GM21528 (cell line): ENCODE results near the gene MYO3B.

Source experiments
- ATAC-seq: cut with Tn5 transposase; IDR thresholded peaks from one replicate; pipeline ENCODE4 v1.9.1; 2021; ENCODE audit warnings: mild to moderate bottlenecking, moderate library complexity; ENCODE audit not compliant: unreplicated experiment, low FRiP score

Gene MYO3B

DNA sequence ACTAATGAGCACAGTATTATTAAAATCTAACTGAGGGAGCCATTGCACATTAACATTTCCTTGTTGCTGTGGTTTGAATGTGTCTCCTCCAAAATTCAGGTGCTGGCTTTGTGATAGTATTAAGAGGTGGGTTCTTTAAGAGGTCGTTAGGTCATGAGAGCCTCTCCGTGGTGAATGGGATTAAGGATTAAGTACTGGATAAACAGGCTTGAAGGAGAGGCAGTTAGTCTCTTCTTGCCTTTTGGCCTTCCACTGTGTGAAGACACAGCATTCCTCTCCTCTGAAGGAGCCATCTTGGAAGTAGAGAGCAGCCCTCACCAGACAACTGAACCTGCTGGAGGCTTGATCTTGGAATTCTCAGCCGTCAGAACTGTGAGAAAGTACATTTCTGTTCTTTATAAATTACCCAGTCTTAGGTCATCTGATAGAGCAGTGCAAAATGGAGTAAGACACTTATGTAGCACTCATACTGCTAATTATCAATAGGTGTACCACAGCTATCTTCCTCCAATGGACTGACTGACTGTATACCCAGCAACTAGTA is 182.7 kb downstream of the MYO3B start:
- no peak for ATAC-seq

DNA sequence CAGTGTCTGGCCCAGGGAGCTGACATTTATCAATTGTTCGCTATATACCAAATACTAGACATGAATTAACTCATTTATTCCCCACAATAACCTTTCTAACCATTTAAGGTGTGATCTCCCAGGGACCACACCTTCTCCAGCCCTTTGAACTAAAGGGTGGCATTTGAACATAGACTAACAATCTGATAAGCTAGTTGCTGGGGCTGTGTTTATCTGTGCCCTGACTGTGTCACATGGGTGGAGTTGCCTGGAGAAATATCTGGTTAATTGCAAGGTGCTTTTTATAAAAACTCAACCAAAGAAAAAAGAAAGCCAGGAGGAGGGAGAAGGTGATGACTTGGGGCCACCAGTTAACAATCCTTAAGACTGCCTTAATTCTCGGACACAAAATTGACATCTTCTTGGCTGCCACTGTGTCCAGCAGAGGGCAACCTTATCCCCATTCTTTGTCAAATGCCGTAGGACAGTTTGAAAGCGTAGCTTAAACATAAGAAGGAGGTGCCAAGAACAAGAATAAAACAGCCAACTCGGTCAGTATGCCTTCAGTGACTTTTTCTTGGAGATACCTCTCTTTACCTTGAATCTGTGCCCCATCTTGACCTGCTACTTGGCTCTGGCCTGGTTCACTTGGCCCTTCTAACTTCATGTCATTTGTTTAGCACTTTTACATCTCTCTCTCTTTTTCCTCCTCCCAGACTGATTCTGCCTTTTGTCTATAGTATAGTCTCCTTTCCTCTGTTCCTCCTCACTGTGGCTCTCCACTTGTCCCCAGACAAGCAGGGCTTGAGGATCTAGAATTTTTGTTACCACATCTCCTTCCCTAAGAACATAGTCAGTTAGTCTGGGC is 183.4 kb downstream of the MYO3B start:
- no peak for ATAC-seq

DNA sequence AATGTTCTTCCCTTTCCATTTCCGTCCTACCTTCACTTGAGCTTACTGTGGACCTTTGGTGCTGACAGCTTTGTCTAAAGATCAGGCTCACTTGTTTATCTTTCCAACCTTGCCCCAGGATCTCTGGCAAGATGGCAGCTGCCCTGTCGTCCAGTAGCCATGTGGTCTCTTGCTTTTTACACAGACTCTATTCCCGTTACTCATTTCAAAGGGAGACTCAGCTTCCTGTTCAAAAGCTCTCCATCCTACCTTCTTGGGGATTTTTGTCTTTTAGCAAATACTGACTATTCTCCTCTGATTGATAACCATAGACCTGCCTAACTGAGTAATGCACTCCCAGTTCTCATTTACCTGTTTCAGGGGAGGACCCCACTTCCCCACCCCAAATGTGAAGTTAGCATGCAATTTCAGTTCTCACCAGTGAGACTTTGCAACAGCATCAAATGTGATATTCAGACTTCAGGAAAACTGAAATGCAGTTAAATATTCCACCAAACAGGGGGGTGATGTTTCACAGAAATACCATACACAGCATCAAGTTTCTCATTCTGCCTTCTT is 184.4 kb downstream of the MYO3B start:
- ATAC-seq: no peak

DNA sequence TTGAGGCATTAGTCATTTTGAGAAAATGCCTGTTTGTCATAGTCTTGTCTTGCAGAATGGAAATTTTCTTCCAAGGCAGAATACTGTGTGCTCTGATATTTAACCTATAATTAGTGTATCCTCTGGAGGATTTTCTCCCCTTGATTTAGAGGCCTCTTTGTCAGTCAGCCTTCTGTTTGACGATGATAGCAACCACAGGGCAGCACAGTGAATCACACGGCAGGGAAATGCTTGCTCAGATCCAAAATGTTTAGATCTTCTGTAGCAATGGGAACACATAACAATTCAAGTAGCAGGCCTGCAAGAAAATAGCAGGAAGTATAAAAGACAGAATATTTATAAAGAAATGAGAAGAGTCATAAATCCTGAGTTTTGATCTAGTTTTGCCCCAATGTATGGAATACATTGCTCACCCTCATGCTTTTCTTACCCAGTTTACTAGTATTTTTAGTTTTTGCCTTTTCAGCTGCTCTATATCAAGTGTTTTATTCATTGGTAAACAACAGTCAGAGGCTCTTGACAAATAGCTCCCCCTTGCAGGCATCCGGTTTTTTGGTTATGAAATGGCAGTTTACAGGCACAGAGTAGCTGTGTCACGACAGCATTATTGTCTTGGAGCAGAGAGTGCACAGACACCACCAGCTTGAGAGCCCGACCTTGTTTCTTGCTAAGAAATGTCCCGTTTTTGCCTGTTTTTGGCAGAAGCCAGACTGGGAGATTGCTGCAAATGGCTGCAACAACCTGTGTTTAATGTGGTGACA is 185.1 kb downstream of the MYO3B start:
- no peak for ATAC-seq

DNA sequence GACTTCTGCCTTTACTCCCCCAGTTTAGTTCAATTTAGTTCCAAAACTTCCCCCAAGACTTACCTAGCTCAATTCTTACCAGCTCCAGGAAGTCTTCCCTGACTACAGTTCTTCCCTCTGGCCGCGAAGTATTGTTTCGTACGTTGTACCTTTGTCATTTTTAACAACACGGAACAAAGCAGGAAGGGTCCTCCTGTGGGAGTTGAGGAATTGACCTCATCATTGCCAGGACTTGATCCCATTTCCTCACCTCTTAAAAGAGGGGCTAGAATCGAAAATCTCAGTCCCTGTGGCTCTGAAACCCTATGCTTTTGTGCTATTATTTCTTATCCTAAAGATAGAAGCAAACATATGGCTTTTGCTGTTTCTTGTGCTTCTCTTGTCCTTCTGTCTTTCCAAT is 187.1 kb downstream of the MYO3B start:
- ATAC-seq: no peak

DNA sequence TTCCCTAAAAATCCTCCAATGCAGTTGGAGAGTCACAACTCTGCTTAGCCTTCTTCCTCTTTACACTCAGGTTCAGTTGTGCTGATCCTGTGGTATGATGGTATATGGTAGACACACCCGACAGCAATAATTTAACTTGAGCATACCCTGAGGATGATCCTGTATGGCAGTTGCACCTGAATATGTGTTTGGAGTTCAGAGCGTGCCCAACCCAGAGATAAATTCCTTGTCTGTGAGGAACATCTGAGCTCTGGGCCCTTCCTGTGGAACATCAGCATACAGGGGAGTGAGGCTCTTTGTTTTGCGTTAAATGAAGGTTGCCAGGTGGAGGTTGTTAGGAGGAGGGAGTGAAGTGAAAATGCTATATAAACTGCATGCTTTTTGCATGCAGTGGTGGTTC is 187.7 kb downstream of the MYO3B start:
- no peak for ATAC-seq

DNA sequence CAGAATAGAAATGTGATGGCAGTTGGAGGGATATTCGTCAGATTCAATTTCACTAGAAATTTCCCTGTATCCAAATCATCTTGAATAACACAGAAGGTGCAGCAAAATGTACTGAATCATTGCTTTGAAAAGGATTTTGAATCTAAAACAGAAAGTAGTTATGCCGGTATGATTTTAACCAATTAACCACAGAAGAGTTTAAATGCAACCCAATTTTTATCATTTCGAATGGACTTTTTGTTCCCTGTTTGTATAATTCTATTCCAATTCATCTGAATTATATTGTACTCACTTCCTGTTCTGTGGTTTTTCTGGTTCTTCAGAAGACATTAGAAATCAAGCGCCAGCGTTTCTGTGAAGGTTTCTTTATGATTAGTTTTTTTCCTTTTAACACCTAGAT is 190.4 kb downstream of the MYO3B start:
- no peak for ATAC-seq

DNA sequence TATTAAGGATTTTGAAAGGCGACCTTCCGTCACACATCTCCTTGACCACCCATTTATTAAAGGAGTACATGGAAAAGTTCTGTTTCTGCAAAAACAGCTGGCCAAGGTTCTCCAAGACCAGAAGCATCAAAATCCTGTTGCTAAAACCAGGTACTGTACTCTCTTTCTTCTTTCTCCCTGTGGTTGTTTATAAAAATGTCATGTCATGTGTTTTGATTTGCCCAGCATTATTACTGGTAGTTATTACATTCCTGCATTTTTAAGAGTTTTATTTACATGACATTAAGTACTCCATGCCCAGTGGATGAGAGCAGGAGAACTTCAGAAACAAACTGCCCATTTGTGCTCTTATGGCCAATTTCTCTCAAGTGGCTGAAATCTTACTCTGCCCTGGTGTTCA is 191.3 kb downstream of the MYO3B start:
- ATAC-seq: no peak

DNA sequence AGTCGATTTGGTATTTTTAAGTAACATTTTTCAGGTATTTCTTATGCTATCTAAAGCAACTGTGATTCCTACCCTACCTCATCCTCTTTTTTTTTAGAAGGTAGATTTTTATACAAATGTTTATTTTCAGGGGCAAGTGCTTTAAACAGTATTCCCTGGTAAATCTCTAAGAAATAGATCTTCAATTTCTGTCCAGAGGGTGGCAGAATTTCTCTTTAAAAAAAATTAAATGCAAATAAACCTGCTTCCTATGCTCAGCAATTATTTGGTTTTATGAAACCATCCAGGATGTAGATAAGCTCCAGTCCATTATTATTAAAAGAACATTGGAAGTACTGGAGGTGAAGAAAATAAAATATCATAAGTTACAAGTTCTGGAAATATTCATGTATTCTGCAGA is 191.9 kb downstream of the MYO3B start:
- no peak for ATAC-seq

DNA sequence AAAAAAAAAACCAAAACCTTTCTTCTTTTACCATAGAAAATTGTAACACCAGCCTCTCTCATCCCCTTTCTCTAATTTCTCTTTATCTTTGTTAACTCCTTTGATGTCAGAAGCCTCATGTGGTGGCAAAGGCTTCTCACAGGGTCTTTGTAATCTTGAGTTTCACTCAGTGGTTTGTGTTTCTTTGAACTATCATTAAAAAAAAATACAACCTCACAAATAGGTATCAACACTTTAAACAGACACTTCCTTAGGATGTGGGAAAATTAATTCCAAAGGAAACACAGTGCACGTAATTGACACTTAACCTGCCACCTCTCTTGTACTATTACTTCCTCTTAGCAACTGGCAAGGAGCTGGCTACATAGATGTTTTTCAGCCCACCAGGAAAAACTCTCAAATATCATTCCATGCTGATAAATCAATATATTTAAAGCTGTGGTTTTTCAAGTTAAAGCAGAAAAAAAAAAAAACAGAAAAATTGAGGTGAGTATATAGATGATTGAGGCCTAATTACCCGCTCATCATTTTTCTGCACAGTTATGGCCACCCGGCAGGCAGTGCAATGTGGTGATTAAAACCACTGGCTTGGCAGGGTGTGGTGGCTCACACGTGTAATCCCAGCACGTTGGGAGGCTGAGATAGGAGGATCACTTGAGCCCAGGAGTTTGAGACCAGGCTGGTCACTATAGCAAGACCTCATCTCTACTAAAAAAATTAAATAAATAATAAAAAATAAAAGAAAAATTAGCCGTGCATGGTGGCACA is 193.5 kb downstream of the MYO3B start:
- no peak for ATAC-seq

DNA sequence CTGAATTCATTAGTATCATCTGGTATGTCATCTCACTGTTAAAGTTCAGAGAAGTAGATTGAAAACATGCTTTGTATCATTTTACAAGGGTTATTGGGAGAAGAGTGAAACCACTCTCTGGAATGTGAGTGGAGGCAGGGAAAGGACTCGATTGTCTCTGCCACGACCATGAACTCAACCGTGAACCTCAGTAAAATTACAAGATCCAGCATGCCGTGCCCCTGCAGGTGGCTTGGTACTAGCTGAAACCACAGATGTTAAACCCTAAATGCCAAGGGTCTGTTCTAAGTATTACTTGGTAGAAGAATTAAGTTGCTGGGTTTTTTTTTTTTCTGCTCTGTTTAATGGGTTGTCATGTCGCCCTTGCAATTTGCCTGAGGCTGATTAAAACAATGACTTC is 197.2 kb downstream of the MYO3B start:
- no peak for ATAC-seq

DNA sequence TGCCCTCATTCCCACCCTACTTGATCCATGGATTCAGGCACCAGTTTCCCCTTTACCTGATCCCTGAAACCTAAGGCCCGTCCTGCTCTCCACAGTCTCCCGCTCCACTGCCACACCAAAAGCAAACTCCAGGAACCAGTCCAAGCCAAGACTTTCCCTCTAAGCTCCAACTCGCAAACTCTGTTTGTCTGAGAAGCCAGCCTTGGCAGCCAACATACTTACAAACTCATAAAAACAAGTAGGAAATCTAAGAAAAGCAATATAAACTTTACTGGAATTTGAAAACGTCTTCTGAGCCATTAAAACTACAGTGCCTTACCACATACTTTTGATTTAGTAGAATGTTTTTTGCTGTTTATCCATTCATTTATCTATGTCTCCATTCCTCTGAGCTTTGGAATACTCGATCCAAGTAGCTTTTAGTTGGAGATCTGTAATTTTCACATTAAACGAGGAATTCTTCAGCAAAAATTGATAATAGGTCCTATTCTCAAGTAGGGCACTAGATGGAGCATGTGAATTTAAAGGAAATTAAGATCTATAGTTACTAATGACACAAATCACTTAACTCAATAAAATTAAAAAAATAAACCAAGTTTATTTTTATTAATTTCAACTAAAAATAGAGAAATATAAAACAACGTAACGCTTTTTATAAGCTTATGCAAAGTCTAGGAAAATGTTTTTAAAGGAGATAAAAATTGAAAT is 199.7 kb downstream of the MYO3B start:
- no peak for ATAC-seq

DNA sequence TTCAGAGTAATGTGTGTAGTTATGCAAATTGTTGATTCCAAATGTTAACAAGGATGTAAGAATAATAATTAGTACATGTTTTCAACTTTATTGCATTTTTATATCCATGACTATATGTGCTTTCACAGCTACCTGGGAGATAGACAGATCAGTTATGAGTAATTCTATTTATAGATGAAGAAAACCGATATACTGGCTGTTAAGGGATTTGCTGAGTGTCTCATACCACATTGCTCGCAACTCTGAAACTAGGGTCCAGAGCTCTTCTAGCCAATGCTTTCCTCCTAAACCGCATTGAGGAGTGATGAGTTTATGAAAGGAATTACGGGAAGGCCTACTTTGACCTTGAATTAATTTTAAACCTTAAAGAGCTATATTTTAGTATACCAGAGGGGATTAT is 202.3 kb downstream of the MYO3B start:
- ATAC-seq: no peak

DNA sequence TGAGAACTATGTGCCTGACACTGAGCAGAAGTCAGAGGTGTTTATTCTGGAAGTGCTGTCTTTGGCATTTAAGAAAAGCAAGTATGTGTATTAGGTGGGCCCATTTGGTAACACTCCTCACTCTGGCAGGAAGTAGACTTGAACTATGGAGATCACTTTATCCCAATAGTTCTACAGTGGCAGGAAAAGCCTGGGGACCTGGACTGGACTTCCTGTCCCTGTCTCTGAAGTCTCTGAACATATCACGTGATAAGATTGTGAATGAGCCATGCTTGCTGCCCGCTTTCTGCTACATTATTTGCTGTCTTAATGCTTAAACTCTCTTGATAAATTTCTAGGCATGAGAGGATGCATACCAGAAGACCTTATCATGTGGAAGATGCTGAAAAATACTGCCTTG is 203.7 kb downstream of the MYO3B start:
- no peak for ATAC-seq

DNA sequence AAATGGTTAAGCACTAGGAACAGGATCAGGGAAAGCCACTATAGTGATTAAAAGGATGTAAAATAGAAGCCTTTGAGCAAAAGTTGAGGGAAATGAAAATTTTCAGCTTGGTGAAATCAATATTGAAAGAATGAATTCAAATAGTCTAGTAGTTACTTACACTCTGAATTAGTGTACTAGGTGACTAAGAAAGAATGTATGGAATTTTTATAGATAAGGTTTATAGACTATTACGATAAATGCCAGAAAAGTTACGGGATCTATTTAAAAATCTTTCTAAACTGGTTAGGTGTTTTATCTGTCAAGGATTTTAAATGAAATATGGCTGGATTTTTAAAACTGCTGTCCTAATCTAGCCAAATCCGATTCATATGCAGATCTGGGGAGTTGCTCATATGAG is 208.6 kb downstream of the MYO3B start:
- ATAC-seq: no peak

DNA sequence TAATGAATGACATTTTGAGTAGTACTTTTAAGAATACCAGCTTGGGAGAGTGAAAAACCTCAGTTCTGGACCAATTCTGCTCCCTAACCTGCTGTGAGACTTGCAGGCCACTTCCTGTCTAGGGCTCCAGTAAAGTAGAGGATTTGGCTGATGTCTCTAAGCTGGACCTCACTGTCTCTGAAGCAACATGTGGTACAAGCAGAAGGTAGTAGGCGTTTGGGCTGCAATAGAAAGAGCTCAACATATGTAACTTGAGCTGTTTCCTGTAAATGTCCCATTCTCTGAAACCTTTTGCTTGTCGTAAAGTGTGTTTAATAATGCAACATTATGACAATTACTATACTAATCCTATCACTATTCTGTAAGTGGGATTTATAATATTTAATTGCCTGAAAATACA is 213.1 kb downstream of the MYO3B start:
- no peak for ATAC-seq

DNA sequence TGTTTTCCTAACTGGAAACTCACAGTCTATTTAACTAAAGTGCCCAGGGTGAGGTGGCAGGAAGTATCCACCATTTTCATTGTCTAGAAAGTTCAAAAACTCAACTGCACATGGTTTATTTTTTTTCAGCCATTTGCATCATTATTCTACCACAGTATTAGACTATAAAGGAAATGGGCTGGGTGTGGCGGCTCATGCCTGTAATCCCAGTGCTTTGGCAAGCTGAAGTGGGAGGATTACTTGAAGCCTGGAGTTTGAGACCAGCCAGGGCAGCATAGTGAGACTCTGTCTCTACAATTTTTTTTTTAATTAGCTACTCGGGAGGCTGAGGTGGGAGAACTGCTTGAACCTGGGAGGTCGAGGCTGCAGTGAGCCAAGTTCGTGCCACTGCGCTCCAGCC is 213.8 kb downstream of the MYO3B start:
- no peak for ATAC-seq

DNA sequence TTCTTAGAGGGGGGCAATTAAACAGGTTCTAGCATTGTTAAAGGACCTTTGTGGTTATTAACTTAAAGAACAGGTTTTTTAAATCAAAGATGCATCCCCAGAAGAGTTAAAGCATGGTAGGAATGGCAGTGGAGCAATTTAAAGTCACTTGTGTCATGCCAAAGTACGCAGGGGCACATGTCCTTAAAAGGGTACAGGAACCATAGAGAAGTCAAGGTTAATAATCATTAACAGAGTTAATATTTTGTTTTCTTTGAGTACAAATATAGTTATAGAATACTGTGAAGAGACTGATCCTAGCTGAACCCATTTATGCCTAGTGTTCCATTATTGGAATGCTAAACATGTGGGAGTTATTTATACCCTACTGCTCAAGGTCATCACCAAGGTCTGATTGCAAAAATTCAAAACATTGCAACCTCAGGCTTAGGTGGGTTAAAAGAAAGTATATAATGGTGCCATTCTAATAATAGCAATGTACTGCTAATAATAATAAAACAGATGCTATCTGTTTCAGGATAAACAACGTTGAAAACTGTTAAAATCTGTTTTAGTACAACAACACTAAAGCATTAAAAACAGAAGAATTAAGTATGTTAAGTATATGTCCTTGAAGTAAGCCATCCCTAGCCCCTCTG is 216.0 kb downstream of the MYO3B start:
- no peak for ATAC-seq

DNA sequence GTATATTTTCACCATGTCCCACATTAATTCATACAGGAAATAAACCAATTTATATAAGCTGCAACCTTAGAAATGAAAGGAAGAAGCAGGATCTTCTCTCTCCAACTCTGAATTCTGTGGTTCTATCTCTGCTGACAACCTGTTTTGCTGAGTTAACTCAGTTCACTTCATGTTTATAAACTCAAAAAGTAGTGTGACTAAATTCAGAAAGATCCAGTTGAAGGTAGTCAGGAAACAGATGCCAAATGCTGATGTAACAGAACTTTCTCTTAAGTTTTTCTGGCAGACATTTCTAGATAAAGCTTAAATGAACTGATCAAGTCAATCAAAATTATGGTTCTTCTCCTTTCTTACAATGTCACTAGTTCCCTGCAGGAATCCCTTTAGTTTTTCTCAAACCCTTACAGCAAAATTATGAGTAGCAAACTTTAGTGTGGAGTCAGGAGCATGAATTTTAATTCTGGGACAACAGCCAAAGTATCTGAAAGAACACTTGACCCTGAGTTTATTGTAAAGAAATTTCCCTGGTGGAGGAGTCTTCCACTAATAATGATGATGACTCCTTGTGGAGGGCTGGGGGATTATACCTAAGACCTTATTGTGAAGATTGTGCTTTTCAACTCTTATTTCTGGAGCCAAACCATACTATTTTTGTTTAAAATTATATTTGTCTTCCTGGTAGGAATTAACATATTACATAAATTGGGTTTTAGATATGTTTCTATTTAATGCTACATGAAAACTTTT is 216.9 kb downstream of the MYO3B start:
- no peak for ATAC-seq
